Ureter (tissue), 1 donor: ENCODE results near the gene MFAP2. TPM values are rescaled to one million over a fixed set of nuclear protein-coding genes. Genes with fewer than 3 reads are reported as not detected.

Experiments used
- DNase-seq: peaks from one replicate; pipeline ENCODE4 v3.0.0-alpha.2; 2020; ENCODE audit warnings: low spot score
- total RNA-seq: library from RNA; stranded (reverse); gene quantifications from one replicate; pipeline ENCODE4 v1.2.4, GENCODE V29; 2023
- donor health status: DM: yes; HTN: yes; CAD: no.

The MFAP2 gene
- total RNA-seq, 1 donor from 2014 or later = 7.1 TPM

DNA sequence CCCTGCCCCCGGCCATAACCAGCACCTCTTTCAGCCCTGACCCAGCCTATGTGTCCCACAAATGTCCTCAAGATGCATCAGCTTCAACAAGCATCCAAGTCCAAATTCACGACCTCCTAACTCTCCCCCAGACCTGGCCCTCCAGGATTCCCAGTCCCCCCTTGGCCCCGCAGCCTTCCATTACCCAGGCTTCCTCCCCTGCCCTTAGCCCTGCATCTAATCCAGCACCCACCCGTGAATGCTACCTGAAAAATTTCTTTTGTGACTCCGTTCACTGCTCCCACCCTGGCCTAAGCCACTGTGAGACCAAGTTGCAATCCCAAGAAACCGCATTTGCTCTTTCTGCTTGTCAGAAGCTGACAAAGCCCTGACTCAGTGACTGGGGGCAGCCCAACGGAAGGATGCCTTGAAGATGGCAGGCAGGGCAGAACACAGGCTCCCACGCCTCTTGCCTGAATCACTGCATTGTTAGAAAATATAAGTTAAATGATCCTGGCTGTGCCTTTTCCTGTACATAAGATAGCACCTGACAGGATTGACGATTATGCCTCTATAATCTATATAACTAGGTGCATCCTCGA is 939 bp upstream of the MFAP2 start:
- DNase-seq = no peak

DNA sequence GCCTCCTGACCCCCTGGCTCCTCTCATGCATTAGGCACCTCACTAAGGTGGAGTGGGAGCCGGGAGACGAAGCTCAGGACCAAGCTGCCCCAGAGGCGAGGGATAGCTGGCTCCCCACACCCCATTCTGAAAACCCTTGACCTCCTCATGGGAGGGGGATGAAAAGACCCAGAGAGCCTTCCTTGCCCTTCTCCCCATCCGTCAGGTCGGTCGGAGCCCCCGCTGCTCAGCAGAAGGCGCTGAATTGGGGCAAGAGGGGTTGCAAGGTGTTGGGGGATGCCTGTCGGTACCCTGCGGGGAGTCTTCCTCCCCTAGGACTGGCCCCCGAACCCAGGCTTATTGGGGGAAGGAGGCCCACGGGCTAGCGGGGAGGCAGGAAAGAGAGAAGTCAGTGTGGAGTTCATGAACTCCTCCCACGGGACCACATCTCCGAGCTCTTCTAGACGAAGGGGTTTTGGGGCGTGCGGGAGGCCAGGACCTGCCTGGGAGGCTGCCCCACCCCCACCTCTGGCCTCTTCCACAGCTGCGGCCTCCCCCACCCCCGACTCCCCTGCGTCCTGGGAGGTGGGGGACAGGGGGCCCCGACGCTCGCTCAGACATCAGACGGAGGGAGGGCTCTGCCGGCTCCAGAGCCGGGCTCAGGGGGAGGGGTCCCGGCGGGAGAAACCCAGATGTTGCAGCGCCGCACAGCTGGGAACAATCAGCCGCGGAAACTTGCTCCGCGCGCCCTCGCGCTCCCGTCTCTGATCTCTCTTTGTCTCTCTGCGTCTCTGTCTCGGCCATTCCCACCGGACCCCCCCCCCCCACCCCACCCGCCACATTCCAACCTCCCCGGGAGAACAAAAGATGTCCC is 719 bp downstream of the MFAP2 start:
- DNase-seq = no peak

DNA sequence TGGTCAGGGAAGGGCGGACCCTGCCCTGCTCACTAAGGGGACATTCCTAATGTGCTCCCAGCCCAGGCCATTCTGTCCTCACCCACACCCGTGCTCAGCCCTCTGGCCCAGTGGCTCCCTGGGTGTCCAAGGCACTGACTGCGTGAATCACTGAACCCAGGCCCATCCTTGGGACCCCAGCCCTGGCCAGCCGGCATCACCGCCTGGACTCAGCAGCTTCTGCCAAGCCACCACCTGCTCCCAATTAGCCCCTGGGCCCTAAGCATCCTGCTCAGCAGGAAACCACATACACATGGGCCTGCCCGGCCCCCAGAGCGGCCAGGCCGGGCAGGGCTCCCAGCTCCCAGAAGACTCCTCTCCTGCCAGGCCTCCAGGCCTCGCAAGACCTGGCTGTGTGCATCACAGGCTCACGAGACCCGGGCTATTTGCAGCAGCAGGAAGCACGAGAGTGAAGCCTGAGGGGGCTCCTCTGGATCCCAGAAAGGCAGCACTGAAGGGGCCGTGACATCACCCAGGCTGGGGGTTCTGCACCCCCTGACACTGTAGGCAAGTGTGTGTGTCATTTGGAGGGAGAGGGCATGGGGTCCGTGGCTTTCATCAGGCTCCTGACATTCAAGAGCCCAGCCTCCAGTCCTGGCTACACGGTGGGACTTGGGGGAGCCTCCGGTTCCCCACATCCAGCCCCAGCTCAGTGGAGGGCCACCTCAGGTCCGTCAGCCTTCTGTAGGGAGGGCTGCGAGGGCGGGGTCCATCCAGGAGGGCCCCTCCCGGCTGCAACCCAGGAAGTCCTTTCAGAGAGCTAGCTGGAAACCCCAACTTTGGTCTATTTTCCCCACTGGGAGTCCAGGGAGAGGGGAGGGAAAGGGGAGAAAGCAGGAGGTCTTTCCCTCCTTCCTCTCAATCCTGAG is 1.6 kb downstream of the MFAP2 start:
- peak; percentile 61 for DNase-seq

DNA sequence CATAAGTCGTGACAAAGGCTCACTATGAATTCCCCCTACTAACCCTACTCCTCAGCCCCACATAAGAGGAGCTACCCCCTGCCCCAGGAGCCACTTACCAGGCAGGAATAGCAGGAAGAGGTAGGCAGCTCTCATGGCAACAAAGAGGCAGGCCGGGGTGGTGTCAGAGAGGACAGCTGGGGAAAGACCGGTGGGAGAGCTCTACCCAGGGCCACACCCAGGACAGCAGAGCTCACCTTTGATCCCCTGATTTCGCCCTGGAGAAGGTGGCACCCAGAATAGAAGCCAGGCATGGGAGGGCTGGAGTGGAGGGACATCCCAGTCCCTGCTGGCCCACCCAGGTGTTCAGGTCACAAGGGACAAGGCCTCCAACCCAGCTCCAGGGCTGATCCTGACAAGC is 2.3 kb downstream of the MFAP2 start:
- no peak for DNase-seq

DNA sequence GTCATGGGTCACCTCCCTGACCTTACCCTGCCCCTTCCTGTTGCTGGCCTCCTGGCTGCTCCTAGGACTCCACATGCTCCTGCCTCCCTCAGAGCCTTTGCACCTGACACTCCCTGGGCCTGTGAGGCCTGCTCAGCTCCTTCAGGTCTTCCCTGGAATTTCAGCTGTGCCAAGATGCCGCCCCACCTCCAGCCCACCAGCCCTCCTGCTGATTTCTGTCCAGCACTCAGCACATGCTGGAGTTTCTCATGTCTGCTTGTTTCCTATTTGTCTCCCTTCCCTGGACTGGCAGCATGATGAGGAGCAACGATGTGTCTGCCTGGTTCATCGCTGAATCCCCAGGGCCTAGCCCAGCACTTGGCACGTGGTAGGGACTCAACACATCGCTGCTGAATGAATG is 3.0 kb downstream of the MFAP2 start:
- DNase-seq = no peak

DNA sequence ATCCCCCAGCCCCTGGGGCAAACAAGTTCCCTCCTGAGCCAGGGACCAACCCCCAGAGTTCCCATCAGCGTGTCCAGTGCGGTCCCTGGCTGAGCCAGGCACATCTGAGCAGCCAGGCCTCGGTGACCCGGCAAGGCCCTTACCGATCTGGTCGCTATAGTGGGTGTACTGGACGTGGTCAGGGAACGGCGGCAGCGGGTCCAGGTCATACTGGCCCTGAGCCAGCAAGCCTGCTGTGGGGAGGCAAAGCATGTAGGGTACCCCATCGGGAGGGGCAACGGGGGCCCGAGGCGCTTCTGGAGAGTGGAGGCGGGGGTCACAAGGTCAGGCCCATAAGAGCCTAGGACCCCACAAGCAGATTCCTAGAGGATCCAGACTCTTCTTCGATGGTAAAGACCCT is 3.5 kb downstream of the MFAP2 start:
- no peak for DNase-seq

DNA sequence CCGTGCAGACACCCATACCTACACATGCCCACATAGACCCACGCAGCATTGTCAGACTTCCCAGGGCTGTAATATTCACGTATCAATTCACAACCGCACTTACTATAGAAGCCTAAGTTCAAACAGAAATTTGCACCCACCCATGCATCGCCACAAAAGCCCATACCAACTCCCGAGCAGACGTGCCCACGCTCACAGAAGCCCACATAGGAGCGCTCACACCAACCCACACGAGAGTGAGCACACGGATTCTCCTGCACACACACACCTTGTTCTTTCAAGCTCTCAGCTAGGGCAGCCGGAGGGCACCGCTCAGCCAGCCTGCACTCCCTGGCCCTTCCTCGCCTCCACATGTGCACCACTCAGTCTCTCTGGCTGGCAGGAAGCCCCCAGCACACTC is 4.6 kb downstream of the MFAP2 start:
- DNase-seq = no peak

DNA sequence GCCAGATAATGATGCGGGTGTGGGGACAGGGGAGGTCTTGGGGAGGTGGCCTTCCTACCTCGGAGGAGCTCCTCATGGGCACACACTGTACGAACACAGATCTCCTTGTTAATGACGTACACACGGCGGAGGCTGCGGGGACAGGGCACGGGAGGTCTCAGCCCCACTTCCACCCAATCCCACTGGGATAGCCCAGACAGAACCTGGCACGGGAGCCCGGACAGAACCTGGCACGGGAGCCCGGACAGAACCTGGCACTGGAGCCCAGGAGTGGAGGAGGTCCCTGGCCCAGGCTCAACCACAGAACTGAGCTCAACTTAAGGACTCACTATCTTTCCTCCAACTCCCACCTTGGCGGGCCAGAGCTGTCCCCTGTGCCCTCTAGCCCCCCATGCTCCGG is 5.2 kb downstream of the MFAP2 start:
- DNase-seq = no peak

DNA sequence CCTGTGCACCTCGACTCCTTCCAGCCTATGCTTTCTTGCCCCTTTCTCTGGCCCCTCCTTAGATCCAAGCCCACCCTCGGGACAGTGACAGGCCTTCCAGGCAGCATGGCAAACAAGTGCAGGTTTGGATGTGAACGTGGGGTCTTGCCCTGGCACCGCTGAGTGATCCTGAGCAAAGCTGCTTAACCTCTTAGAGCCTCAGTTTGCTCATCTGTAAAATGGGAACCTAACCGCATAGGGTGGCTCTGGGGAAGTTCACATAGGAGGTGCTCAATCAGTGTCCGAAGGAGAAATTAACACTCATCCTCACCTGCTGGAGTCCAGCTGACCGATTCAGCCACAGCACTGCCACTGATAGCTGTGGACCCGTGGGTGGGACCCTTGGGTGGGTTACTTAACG is 7.2 kb downstream of the MFAP2 start:
- no peak for DNase-seq

DNA sequence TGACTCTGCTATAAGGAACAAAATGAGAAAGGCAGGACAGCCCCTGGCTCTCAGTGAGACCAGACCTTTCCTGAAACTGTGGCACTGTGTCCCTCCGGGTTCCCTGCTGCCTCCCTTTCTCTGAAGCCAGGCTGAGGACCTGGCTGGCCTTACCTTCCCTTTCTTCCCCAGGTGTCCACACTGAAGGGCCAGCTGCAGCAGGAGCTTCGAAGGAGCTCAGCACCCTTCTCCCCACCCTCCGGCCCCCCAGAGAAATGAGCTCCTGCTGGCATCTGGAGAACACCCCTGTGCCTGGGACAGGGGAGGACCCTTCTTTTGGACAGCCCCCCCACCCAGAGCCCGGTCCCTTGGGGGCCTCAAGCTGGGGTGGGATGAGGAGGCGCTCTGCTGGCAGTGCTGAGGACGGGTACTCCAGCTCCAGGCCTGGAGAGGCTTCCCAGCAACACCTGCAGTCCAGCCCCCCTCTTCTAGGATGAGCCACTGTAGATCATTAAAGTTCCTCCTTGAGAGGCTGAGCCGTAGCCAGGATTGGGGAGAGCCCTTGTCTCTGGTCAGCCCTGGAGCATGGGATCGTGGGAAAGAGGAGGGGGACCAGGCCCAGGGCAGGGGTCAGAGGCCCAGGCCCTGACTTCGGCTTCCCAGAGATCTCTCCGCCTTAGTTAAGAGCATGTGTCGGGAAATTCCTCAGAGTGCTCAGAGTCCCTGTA is 8.1 kb downstream of the MFAP2 start:
- no peak for DNase-seq

DNA sequence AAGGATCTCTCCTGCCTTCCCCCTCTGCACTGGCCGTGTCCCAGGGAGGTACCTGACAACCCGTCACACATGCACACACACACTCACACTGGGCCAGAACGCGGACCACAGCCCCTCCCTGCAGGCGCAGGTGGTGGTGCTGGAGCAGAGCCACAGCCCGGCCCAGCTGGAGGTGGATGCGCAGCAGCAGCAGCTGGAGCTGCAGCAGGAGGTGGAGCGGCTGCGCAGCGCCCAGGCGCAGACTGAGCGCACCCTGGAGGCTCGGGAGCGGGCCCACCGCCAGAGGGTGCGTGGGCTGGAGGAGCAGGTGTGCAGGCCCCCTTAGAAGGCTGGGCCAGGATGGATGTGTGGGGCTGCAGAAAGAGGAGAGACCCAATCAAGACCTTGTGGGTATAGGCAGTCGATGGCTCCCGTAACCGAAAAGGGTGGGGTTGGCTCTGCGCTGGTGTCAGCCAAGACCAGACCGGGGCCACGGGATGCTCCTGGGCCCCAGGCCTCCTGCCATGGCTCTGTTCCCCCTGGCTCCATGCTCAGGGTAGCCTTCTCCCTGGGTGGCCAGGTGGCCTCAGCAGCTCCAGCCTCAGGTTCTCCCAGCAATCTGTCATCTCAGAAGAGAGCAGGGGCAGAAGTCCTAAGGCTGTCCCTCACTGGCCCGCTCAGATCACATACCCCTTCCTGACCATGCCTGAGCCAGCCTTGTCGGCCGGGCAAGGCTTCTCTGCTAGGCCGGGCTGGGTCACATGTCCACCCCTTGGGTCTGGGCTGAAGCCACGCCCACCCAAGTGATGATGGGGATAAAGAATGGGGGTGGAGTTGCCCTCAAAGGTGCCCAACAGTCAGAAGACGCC is 8.9 kb downstream of the MFAP2 start:
- DNase-seq = no peak

DNA sequence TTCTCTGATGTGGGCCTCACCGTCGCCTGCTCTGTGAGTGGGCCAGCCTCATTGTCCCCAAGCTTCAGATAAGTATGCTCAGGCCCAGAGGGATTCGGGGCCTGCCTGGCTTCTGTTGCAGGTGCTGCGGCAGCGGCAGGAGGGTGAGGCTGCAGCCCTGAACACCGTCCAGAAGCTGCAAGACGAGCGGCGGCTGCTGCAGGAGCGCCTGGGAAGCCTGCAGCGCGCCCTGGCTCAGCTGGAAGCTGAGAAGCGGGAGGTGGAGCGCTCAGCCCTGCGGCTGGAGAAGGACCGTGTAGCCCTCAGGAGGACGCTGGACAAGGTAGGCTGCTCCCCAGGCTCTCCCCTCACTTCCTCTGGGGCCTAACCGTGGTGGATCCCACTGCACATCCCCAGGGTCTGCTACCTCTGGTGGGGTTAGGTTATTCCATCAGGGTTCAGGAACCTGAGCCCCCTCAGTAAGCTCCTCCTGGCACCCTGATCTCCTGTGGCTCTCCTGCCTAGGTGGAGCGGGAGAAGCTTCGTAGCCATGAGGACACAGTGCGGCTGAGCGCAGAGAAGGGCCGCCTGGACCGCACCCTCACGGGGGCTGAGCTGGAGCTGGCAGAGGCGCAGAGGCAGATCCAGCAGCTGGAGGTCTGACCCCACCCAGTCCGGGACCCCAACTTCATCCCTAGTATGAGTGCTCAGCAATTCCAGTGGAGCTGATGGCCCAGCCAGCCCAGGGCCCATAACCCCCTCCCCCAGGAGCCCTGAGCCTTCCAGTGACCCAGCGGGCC is 10.1 kb downstream of the MFAP2 start:
- no peak for DNase-seq

DNA sequence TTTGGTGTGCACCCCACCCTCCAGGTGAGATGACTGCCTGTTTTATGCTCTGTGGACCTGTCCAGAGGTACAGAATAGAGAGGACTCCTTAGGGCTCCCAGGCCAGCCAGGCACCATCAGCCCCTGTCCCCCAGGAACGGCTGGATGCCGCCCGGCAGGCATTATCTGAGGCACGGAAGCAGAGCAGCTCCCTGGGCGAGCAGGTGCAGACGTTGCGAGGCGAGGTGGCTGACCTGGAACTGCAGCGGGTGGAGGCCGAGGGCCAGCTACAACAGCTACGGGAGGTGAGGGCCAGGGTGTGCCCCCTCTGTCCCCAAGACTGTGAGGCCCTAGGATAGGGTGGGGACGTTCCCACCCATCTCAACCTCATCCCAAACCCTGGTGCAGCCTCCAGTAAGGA is 10.8 kb downstream of the MFAP2 start:
- DNase-seq = no peak

DNA sequence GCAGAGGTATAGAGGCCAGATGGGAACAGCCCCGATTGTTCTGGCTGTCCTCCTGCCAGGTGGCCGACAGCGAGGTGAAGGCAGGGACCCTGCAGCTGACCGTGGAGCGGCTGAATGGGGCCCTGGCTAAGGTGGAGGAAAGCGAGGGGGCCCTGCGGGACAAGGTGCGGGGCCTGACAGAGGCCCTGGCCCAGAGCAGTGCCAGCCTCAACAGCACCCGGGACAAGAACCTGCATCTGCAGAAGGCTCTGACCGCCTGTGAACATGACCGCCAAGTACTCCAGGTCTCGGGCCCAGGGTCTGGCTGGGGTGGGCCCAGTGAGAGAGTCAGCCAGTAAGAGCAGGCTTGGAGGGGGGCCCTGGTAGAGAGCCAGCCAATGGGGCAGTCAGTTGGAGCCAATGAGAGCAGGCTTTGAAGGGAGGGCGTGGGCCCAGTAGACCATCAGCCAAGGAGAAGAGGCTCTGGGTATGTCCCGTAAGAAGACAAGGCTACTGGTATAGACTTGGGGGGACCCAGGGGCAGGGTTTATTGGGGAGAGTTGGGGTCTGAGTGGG is 11.3 kb downstream of the MFAP2 start:
- no peak for DNase-seq

DNA sequence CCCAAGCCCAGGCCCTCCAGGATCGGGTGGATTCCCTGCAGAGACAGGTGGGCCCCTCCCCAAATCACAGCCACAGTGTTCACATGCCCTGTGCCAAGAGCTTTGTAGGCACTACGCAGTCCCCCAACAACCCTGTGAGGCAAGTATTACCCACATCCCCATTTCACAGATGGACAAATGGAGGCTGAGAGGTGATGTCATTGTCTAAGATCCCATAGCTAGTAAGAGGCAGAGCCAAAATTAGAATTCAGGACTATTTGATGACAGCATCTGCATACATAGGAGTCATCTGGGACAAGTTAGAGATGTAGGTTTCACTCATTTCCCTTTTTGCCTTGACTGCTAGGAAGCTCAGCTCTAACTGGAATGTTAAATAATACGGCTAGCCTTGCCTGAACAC is 12.0 kb downstream of the MFAP2 start:
- no peak for DNase-seq

DNA sequence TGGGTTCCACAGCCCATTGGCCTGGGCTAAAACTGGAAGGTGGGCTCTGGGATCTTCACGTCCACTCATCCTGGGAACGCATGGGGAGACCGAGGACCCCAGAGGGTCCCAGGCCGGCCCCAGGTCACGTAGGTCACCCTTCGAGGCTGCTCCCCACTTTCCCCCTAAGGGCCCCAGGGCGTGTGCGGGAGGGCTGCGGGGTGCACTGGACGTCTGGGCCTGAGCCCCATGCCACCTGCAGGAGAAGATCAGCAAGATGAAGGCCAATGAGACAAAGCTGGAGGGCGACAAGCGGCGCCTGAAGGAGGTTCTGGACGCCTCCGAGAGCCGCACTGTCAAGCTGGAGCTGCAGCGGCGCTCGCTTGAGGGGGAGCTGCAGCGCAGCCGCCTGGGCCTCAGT is 12.5 kb downstream of the MFAP2 start:
- no peak for DNase-seq

DNA sequence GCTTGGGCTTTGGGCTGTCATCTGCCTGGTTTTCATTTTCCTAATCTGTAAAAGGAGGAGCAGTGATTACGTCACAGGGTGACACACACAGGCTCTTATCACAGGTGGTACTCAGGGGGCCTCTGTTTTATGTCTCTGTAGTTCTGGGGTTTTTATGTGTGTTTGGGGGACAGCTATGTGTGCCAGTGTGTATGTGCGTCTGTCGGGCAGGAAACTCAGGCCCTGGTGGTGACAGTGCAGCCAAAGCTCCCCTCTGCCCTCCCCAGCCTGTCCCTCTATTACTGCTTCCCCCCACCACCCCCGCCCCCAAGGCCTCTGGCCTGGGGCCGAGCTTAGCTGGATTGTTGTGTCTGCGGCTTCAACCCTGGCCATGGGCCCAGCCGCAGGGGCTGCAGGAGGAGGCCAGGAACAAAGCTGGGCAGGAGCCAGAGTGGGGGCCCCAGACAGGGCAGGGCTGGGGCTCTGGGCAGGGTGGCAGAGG is 13.3 kb downstream of the MFAP2 start:
- no peak for DNase-seq

DNA sequence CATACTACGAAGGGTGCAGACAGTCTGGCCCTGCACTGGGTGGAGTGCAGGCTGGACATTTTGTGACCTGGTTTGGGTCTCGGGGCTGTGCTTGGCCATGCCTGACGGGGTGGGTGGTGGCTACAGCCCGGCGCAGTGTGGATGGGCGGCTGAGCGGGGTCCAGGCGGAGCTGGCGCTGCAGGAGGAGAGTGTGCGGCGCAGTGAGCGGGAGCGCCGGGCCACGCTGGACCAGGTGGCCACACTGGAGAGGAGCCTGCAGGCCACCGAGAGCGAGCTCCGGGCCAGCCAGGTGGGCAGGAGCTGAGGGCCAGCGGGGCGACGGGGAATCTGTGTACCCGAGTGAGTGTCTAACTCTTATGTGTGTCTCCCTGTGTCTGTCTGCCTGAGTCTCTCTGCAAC is 14.1 kb downstream of the MFAP2 start:
- DNase-seq = no peak

DNA sequence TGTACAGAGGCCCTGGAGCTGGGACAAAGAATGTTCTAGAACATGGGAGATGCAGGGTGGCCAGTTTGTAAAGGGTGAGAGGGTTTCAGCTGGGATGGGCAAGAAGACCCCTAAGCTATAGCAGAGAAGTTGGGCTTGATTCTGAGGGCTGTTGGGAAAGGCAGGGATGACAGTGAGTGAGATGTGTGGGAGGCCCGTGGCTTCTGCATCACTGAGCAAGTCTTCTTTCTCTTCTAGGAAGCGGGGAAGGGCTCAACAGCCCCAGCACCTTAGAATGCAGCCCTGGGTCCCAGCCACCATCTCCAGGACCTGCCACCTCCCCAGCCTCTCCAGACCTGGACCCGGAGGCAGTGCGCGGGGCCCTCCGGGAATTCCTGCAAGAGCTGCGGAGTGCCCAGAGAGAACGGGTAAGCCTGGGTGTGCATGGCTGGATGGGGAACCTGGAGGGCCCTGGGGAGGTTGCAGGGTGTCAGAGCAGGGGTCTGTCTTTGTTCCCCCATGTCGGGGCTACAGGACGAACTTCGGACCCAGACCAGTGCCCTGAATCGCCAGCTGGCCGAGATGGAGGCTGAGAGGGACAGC is 14.8 kb downstream of the MFAP2 start:
- DNase-seq = no peak
